Measurements from ENCODE around the gene UGT1A8. TPM values are rescaled to one million over a fixed set of nuclear protein-coding genes. Genes with fewer than 3 reads are reported as not detected.

Gene UGT1A8
- total RNA-seq, 2 experiments from 2014 or later, result not detected

DNA sequence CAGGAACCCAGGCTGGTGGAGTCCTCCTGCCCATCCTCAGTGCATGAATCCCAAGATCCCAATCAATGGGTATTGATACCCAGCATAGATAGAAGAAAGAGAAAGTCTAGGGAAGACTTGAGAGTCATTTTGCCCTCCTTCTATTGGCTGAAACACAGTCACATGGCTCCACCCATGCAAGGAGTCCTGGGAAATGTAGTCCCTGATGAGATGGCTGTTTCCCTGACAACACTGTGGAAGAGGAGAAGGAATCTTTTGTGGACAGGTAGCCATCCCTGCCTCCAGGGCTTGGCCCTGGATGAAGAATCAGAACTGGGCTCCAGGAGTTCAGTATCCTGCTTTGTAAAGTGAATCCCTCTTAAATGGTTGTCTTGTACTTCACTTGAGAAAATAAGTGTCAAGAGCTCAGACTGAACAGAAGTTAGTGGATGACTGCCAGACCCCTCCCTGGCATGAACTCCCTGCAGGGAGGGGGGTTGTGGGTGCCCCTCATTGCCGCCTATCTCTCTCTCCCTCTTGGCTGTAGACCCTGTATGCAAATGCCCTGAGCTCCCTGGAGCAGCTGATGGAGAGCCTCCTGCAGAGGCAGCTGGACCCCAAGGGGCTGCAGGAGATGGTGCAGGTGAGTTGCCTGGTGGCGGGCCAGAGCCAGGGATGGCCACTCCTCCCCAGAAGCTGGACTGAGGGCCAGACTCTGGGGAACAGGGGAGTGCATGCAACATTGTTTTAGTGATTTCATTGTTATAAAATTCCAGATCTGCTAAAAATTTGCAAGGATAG, 196.8 kb downstream of the UGT1A8 start:
- intact Hi-C loops (cut with micrococcal nuclease; ENCODE audit: unreplicated experiment), result no loop called here
- H3K79me2 ChIP-seq (ENCODE audit: insufficient read depth, low read depth, low read length), result no peaks in the 10 kb centered on the region
- CTCF ChIA-PET (ENCODE audit: unreplicated experiment), result no interaction called here

DNA sequence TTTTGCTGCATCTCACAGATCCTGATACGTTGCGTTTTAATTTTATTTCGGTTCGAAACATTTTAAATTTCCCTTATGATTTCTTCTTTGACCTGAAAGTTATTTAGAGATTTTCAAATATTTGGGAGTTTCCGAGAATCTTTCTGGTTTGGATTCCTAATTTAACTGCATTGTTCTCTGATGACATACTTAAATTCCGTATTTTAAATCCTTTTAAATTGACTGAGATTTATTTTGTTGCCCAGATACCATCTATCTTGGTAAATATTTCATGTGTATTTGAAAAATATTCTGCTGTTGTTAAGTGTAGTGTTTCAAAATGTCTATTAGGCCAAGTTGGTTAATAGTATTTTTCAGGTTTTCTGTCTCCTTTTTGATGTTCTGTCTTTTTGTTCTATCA, 198.4 kb downstream of the UGT1A8 start:
- no TSS peak for BruUV-seq (replicated peaks)
- Histone ChIP-seq H3K27ac (ENCODE audit: low read depth, low read length, poor library complexity, severe bottlenecking) (no peak overlapping the region), H2AFZ (ENCODE audit: low read length) (no peak overlapping the region), H3K4me2 (ENCODE audit: low read length) (no peak overlapping the region), H3K79me2 (ENCODE audit: insufficient read depth, low read depth, low read length) (no peaks in the 10 kb centered on the region), H3K36me3 (ENCODE audit: insufficient read depth, low read length) (no peaks in the 10 kb centered on the region), H4K20me1 (ENCODE audit: insufficient read depth, low read length) (no peaks in the 10 kb centered on the region), H3K9me2 (ENCODE audit: insufficient read depth, low read length) (no peaks in the 10 kb centered on the region), H3K4me3 (ENCODE audit: low read depth, low read length, poor library complexity, severe bottlenecking) (no peak overlapping the region), H3K4me1 (ENCODE audit: insufficient read depth, low read length, poor library complexity, severe bottlenecking) (no peaks in the 10 kb centered on the region), H3K9me3 (ENCODE audit: low read length) (no peaks in the 10 kb centered on the region)
- no peak for DNase-seq (ENCODE audit: low spot score)
- ChIA-PET CTCF (ENCODE audit: unreplicated experiment) (no interaction called here), POLR2A (interaction anchor here (0.7 kb wide), 1 partner anchor 1217 kb away, joined by 3 read pairs; no protein-coding TSS in a partner anchor)
- TF ChIP-seq, protein P1, sequence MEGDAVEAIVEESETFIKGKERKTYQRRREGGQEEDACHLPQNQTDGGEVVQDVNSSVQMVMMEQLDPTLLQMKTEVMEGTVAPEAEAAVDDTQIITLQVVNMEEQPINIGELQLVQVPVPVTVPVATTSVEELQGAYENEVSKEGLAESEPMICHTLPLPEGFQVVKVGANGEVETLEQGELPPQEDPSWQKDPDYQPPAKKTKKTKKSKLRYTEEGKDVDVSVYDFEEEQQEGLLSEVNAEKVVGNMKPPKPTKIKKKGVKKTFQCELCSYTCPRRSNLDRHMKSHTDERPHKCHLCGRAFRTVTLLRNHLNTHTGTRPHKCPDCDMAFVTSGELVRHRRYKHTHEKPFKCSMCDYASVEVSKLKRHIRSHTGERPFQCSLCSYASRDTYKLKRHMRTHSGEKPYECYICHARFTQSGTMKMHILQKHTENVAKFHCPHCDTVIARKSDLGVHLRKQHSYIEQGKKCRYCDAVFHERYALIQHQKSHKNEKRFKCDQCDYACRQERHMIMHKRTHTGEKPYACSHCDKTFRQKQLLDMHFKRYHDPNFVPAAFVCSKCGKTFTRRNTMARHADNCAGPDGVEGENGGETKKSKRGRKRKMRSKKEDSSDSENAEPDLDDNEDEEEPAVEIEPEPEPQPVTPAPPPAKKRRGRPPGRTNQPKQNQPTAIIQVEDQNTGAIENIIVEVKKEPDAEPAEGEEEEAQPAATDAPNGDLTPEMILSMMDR (conservative IDR thresholded peaks at IDR 0.05; ENCODE audit: low read length), result no peak
- no peak for TF ChIP-seq EZH2phosphoT487 (IDR thresholded peaks at IDR 0.05; ENCODE audit: borderline replicate concordance, low read depth, low read length)
- intact Hi-C loops (cut with micrococcal nuclease; ENCODE audit: unreplicated experiment), result no loop called here

More for the DNA sequence above, 196.8 kb downstream of the UGT1A8 start:
- Histone ChIP-seq H3K9me2 (ENCODE audit: insufficient read depth, low read length) (no peaks in the 10 kb centered on the region), H2AFZ (ENCODE audit: low read length) (no peak overlapping the region), H4K20me1 (ENCODE audit: insufficient read depth, low read length) (no peaks in the 10 kb centered on the region), H3K4me1 (ENCODE audit: insufficient read depth, low read length, poor library complexity, severe bottlenecking) (no peaks in the 10 kb centered on the region), H3K36me3 (ENCODE audit: insufficient read depth, low read length) (no peaks in the 10 kb centered on the region), H3K4me3 (ENCODE audit: low read depth, low read length, poor library complexity, severe bottlenecking) (no peak overlapping the region), H3K27ac (ENCODE audit: low read depth, low read length, poor library complexity, severe bottlenecking) (no peak overlapping the region), H3K9me3 (ENCODE audit: low read length) (no peaks in the 10 kb centered on the region), H3K4me2 (ENCODE audit: low read length) (no peak overlapping the region)
- TF ChIP-seq, protein P1 (conservative IDR thresholded peaks at IDR 0.05; ENCODE audit: low read length), result no peak
- no peak for TF ChIP-seq EZH2phosphoT487 (IDR thresholded peaks at IDR 0.05; ENCODE audit: borderline replicate concordance, low read depth, low read length)
- POLR2A ChIA-PET, result no interaction called here
- no peak for DNase-seq (ENCODE audit: low spot score)
- no TSS peak for BruUV-seq (replicated peaks)

DNA sequence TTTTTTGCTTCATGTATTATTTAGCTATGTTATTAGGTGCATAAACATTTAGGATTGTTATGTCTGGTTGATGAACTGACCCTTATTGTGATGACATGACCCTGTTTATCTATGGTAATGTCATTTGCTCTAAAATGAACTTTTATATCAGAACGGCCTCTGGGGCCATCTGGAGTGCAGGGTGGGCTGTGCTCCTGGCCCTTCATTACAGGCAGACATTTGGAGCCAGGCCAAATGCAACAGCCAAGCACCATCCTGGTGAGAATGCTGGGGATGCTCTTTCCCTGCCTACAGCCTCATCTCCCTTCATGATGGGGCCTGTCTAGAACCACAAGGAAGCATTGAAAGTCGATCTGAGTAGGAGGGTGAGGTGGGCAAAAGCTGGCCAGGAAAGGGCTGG, 198.9 kb downstream of the UGT1A8 start:
- Histone ChIP-seq H3K4me3 (ENCODE audit: low read depth, low read length, poor library complexity, severe bottlenecking) (no peak overlapping the region), H3K27ac (ENCODE audit: low read depth, low read length, poor library complexity, severe bottlenecking) (no peak overlapping the region), H2AFZ (ENCODE audit: low read length) (no peak overlapping the region), H4K20me1 (ENCODE audit: insufficient read depth, low read length) (no peaks in the 10 kb centered on the region), H3K9me3 (ENCODE audit: low read length) (no peaks in the 10 kb centered on the region), H3K4me1 (ENCODE audit: insufficient read depth, low read length, poor library complexity, severe bottlenecking) (no peaks in the 10 kb centered on the region), H3K4me2 (ENCODE audit: low read length) (no peak overlapping the region), H3K36me3 (ENCODE audit: insufficient read depth, low read length) (no peaks in the 10 kb centered on the region), H3K79me2 (ENCODE audit: insufficient read depth, low read depth, low read length) (no peaks in the 10 kb centered on the region), H3K9me2 (ENCODE audit: insufficient read depth, low read length) (no peaks in the 10 kb centered on the region)
- TF ChIP-seq EZH2phosphoT487 (IDR thresholded peaks at IDR 0.05; ENCODE audit: borderline replicate concordance, low read depth, low read length), result no peak
- TF ChIP-seq, protein P1 (conservative IDR thresholded peaks at IDR 0.05; ENCODE audit: low read length), result no peak
- ChIA-PET POLR2A (interaction anchor here (0.7 kb wide), 1 partner anchor 1216 kb away, joined by 3 read pairs; no protein-coding TSS in a partner anchor), CTCF (ENCODE audit: unreplicated experiment) (interaction anchor here (1.0 kb wide), 1 partner anchor 48 kb away, joined by 3 read pairs; no protein-coding TSS in a partner anchor)
- no peak for DNase-seq (ENCODE audit: low spot score)
- no TSS peak for BruUV-seq (replicated peaks)
- intact Hi-C loops (cut with micrococcal nuclease; ENCODE audit: unreplicated experiment), result no loop called here

Data from OCI-LY7 (cell line).